HG03558 (cell line): ENCODE data around the gene PHF23.

Experiments
- ATAC-seq: cut with Tn5 transposase; IDR thresholded peaks from one replicate; pipeline ENCODE4 v1.9.1; 2021; ENCODE audit warnings: moderate number of reproducible peaks; ENCODE audit not compliant: unreplicated experiment; ENCODE audit errors: extremely low read depth

The PHF23 gene

DNA sequence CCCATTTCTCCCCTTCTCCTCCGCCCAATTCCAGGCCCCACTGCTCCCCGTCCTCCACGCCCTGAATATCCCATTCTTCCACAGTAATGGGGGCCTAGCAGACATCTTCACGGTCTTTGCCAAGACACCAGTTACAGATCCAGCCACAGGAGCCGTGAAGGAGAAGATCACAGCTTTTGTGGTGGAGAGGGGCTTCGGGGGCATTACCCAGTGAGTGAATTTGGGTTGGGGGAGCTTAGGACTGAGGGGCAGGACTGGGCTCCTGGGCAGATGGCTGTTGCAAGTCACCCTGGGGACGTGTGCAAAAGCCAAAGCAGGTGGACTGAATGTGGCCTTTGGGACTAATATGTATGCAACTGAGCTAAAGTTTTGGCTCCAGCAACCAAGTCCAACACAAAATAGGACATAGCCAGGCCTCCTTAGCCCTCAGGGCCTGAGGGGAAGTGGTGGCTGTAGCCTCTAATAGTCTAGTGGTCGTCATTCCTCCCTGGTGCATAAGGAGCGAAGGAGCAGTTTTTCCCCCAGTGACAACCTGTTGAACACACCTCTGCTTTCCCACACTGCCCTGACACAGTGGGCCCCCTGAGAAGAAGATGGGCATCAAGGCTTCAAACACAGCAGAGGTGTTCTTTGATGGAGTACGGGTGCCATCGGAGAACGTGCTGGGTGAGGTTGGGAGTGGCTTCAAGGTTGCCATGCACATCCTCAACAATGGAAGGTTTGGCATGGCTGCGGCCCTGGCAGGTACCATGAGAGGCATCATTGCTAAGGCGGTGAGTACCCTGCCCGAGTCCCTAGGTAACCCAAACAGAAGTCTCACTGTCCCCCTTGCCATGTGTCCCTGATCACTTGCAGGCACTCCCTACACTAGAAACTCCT is 16.9 kb downstream of the PHF23 start:
- no peak for ATAC-seq

DNA sequence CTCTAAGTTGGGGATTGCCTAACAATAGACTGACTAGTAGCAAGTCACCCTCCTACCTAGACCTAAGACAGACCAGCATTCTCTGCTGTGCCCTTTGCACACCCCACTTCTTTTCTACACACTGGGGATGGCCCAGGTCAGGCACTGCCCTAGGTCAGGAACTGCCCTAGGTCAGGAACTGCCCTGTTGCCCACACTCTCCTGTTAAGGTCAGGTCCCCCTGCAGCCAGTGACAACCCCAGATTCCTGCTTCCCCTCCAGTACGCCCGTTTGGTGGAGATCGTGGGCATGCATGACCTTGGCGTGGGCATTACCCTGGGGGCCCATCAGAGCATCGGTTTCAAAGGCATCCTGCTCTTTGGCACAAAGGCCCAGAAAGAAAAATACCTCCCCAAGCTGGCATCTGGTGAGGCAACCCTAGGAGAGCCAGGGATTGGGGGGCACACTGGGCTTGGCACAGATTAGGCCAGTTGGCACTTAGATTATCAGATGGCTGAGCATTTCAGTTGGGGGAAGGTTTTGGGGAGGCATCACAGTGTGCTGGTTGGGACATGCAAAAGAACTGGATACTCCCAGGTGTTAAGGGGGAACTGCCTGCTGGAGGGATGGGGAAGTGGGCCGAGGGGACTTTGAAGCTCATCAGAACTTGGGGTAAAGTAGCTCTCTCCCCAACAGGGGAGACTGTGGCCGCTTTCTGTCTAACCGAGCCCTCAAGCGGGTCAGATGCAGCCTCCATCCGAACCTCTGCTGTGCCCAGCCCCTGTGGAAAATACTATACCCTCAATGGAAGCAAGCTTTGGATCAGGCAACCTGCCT is 17.8 kb downstream of the PHF23 start:
- no peak for ATAC-seq

DNA sequence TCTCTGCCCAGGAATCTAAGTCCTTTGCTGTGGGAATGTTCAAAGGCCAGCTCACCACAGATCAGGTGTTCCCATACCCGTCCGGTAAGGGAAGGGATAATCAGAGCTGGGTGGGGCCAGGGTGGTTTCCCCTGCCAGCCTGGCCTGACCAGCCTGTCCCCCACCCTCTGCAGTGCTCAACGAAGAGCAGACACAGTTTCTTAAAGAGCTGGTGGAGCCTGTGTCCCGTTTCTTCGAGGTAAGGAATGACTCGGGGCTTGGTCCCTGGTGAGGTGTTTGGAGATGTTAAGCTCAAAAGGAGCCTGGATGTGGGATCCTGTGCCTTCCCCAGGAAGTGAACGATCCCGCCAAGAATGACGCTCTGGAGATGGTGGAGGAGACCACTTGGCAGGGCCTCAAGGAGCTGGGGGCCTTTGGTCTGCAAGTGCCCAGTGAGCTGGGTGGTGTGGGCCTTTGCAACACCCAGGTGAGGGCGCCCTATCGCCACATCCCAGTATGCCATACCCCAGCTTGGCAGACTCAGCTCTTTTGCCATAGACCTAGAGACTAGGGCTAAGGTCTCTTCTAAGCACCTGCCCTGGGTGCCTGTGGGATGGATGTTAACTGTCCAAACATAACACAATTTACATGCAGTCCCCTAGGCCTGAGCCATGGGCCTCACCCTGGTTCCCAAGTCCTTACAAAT is 18.5 kb downstream of the PHF23 start:
- no peak for ATAC-seq

- no peak for ATAC-seq
Observed at GRCh38 chr17:7219812-7220592, 19.3 kb downstream of the PHF23 start, which contains the start of the genes ACADVL and DLG4. TSS of gene ACADVL (plus strand) at chr17:7219938. CDS start at chr17:7219985, 47 bp downstream. TSS of gene DLG4 (minus strand) at chr17:7219836.

DNA sequence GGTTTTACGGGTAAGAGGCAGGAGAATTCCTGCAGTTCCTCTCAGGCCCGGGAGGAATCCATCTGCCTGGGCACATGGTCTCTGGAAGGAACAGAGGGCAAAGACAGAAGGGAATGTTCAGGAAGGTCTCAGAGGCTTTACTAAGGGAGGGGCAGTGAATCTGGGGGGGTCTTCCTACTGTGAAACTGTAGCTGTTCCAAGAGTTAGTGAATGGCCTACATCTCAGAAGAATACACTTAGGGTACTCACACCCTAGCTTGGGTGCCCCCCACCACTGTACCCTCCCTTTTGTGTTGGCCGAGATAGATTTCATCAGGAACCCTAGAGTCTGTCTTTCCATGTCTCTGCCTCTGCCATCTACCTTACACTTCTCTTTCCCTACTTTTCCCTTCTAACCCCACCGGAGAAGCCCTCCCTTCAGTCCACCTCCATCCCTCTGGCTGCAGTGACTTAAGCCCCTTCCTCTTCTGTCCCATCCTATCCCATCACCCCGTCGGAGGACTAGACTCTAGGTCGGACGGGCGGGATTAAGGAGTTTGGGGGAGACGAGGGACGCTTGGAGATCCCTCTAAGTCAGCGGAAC is 19.9 kb downstream of the PHF23 start:
- ATAC-seq, result no peak

DNA sequence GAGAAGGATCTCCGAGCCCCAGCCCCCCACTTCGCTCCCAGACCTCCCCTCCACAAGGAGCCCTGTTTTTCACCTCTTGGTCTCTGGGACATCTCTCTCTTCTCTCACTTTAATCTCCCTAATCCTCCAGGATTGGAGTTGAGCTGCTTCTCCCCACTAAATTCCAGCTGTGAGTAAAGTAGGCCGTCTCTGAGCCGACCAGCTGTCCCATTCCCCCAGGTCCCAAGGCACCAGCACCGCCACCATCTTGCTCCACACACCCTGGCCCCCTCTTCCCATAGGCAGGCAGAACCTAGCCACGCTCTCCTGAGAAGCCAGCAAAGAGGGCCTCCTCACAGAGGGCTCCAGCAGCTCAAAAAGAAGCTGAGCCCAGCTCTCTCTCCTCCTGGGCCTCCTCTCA is 20.5 kb downstream of the PHF23 start:
- ATAC-seq, result no peak

- ATAC-seq, result no peak
Observed at GRCh38 chr17:7218166-7218565, 21.1 kb downstream of the PHF23 start.

- no peak for ATAC-seq
Observed at GRCh38 chr17:7217113-7217987, 21.9 kb downstream of the PHF23 start.

- ATAC-seq, result no peak
Observed at GRCh38 chr17:7216242-7217112, 22.8 kb downstream of the PHF23 start.

DNA sequence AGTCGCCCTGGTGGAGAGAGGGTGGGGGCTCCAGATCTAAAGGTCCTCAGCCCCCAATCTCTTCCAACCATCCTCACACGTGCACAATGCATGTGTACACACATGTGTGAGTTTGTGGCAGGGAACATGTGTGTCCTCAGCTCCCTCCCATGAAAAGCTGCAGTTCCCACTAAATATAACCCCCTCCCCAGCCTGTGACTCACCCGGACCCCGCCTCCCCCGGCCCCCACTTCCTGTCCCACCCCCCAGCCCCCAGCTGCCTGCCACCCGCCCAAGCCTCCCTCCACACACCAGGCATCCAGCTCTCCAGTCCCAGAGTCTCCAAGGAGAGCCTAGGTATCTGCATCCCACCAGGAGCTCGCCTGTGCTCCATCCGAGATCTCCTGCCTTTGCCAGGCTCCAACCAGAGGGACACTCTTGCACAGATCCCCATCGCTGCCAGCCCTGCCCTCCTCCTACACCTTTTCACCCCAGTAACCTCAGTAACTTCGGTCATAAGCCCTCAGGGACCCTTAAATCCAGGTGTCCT is 23.5 kb downstream of the PHF23 start:
- ATAC-seq, result no peak

DNA sequence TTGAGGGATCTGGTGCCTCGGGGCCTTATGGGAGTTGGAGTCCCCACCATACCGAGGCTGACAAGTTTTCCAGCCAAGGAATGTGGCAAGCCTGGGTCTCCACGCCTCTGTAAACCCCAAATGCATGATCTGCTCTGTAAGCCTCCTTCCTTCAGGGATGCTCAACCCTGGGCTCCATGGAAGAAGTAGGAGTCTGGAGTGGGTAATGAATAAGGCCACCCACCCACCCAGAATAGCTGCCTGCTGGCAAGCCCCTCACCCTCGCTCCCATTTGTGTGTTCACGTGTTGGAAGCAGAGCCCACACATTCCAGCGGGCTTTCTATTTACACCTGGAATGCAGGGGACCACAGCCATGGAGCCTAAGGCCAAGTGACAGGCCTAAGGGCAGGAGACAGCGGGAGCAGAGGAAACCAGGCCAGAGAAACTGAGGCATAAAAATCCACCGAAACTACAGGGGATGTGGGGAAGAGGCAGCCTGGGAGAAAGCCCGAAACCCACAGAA is 24.1 kb downstream of the PHF23 start:
- ATAC-seq, result no peak

- ATAC-seq, result peak; percentile 50
Observed at GRCh38 chr17:7214300-7215135, 24.7 kb downstream of the PHF23 start.

GRCh38 chr17:7213895-7214299 is 25.4 kb downstream of the PHF23 start:
- ATAC-seq, result no peak

DNA sequence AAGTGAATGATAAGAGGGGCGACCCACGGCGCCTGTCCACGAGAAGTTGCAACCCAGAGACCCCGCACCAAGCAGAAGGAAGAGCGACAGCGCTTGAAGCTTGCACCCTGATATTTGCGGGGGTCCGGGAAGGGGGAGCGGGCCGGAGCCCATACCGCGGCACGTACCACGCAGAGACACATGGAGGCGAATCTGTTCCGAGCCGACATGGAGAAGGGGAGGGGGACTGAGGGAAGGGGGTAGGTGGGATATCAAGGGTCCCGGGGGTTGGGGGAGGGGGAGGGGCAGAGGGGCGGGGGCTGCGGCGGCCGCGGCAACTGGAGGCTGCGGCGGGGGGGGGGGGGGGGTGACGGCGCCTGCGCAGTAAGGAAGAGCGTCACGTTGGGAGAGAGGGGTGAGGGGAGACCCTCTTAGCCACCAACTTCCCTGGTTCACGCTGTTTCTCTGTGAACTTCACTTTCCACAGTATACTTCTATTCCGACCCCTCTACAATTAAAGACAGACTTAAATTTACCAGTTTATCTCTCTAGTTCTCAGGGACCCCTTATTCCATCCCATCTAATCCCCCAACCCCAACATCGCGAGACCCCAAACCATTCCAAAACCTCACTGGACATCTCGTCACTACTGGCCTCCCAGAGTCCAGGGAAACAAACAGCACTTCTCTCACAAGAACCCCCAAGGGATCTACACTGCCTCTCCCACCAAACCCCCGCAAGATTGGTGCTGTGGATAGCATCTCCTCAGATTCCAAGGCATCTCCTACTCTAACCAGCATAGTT is 27.6 kb downstream of the PHF23 start:
- ATAC-seq, result no peak

GRCh38 chr17:7208754-7209460 is 30.4 kb downstream of the PHF23 start:
- no peak for ATAC-seq
